K562 (cell line): Measurements from ENCODE around the gene TRIP10. TPM values are rescaled to one million over a fixed set of nuclear protein-coding genes. Genes with fewer than 3 reads are reported as not detected.

Source experiments
- BRD4 ChIP-seq: fragments of 200-600 bp; sonication (generic); IDR thresholded peaks from 2 replicates; pipeline ENCODE4 v1.6.1; 2017; ENCODE audit warnings: inconsistent platforms
- BRF2 ChIP-seq: IDR thresholded peaks from 3 replicates; pipeline ENCODE4 v1.6.1; 2011; ENCODE audit warnings: borderline replicate concordance, mild to moderate bottlenecking; ENCODE audit not compliant: insufficient read length, insufficient read depth
- DMBX1 ChIP-seq: fragments of 250-450 bp; sonication (Bioruptor Pico); IDR thresholded peaks from 2 replicates; pipeline ENCODE4 v1.8.0; 2022; ENCODE audit warnings: inconsistent platforms, mild to moderate bottlenecking, moderate library complexity, borderline replicate concordance
- LARP7 ChIP-seq: fragments of 450-650 bp; IDR thresholded peaks from 2 replicates; pipeline ENCODE4 v1.6.1; 2016
- MBD1 ChIP-seq: fragments of 250-450 bp; sonication (Bioruptor Pico); IDR thresholded peaks from 2 replicates; pipeline ENCODE4 v1.8.0; 2022; ENCODE audit warnings: inconsistent platforms
- MLX ChIP-seq, 2 experiments: fragments of 450-650 bp in 1 of 2; sonication (generic) in 1 of 2; formaldehyde crosslinking; conservative IDR thresholded peaks; 2 replicates each; pipeline versions ENCODE4 v1.4.0 to v1.8.1; 2020 to 2022; ENCODE audit warnings: mild to moderate bottlenecking in 1 of 2, missing genetic modification reagents in 1 of 2
- PKNOX1 ChIP-seq: fragments of 450-650 bp; IDR thresholded peaks from 2 replicates; pipeline ENCODE4 v1.6.1; 2016
- PRPF4 ChIP-seq: fragments of 200-400 bp; formaldehyde crosslinking; IDR thresholded peaks from one replicate; pipeline ENCODE4 v1.6.1; 2017; ENCODE audit warnings: low read length, low read depth, mild to moderate bottlenecking; ENCODE audit not compliant: insufficient read depth, poor library complexity, severe bottlenecking
- RB1 ChIP-seq: fragments of 450-650 bp; IDR thresholded peaks from 2 replicates; pipeline ENCODE4 v1.6.1; 2017; ENCODE audit warnings: low read depth, mild to moderate bottlenecking
- RBM15 ChIP-seq: fragments of 200-400 bp; formaldehyde crosslinking; IDR thresholded peaks from 2 replicates; pipeline ENCODE4 v1.6.1; 2018; ENCODE audit warnings: mild to moderate bottlenecking, low read length, moderate library complexity; ENCODE audit not compliant: insufficient read depth
- RNF2 ChIP-seq: sonication (generic); IDR thresholded peaks from 2 replicates; pipeline ENCODE4 v1.6.1; 2016
- SNAPC5 ChIP-seq: fragments of 250-450 bp; sonication (Bioruptor Pico); IDR thresholded peaks from 2 replicates; pipeline ENCODE4 v1.8.0; 2021; ENCODE audit warnings: moderate library complexity, mild to moderate bottlenecking, inconsistent platforms
- YY1 ChIP-seq, 3 experiments: IDR thresholded peaks; 2 replicates each; pipeline ENCODE4 v1.6.1; 2011; ENCODE audit warnings: low read length in 2 of 3, mild to moderate bottlenecking in 2 of 3, moderate library complexity in 2 of 3, borderline replicate concordance in 1 of 3, control low read depth in 1 of 3, low read depth in 1 of 3; ENCODE audit not compliant: insufficient read depth in 3 of 3, insufficient replicate concordance in 2 of 3, control insufficient read depth in 1 of 3, insufficient read length in 1 of 3; ENCODE audit errors: extremely low read depth in 1 of 3
- ZBTB12 ChIP-seq: fragments of 250-450 bp; sonication (Bioruptor Pico); IDR thresholded peaks from 2 replicates; pipeline ENCODE4 v1.4.0; 2020
- ZNF133 ChIP-seq: fragments of 250-450 bp; sonication (Bioruptor Pico); IDR thresholded peaks from 2 replicates; pipeline ENCODE4 v1.4.0; 2020; ENCODE audit warnings: mild to moderate bottlenecking
- ZNF644 ChIP-seq: fragments of 200-800 bp; sonication (Bioruptor generic); IDR thresholded peaks from 2 replicates; pipeline ENCODE4 v1.6.1; 2016; ENCODE audit warnings: low read depth, missing genetic modification characterization, missing compliant biosample characterization
- polyA plus RNA-seq, 8 experiments: library from polyadenylated mRNA; depleted of rRNA in 4 of 8; stranded (reverse) in 5 of 8; unstranded in 3 of 8; fragments of >200 nt; fragmentation: Nextera tagmentation in 2 of 8; fragmentation: Illumina TruSeq in 1 of 8; extraction: Ambion mirVana in 2 of 8; extraction: Trizol in 1 of 8; gene quantifications; 2 replicates each; pipeline versions ENCODE4 v1.2.1 to v1.2.3, GENCODE V29; 2011 to 2014; ENCODE audit warnings: inconsistent platforms in 1 of 8, missing spikeins in 1 of 8
- total RNA-seq, 7 experiments: library from RNA; depleted of rRNA in 6 of 7; stranded (reverse); fragments of >200 nt in 6 of 7; fragmentation: Illumina TruSeq in 2 of 7; extraction: Trizol in 2 of 7; gene quantifications; 2 replicates each; pipeline versions ENCODE4 v1.2.1 to v1.2.3, GENCODE V29; 2011 to 2021; ENCODE audit warnings: low replicate concordance in 1 of 7

Gene TRIP10
- total and polyA plus RNA-seq, 9 of the 15 experiments (the other 6 are each of a cell fraction or from before 2014, with no cell fraction given) = 1.2 to 66.8 (median 36.1) TPM

- TF ChIP-seq RB1 (no peak), ZNF133 (CRISPR knock-in tag) (no peak), YY1 (IDR thresholded peaks at IDR 0.05; ENCODE audit: borderline replicate concordance in 1 of 3, control insufficient read depth in 1 of 3, extremely low read depth in 1 of 3, insufficient read depth in 3 of 3, insufficient read length in 1 of 3, insufficient replicate concordance in 2 of 3, low read depth in 1 of 3, low read length in 2 of 3) (peak in 1 of 3 experiments; percentile 9), MLX (CRISPR knock-in tag; conservative IDR thresholded peaks at IDR 0.05) (no peak), ZBTB12 (CRISPR knock-in tag) (no peak), MBD1 (CRISPR knock-in tag) (no peak), RBM15 (no peak), ZNF644 (tag) (no peak), BRD4 (no peak), RNF2 (no peak), PKNOX1 (0 out of 2 replicates have a peak, but pooled peaks have one; percentile 17), DMBX1 (CRISPR knock-in tag) (no peak), LARP7 (no peak), SNAPC5 (CRISPR knock-in tag) (no peak), PRPF4 (no peak), BRF2 (no peak)
Observed at GRCh38 chr19:6734096-6734696, 5.3 kb upstream of the TRIP10 start (continued).
